Mesothelial cell of epicardium (in vitro differentiated cells): ENCODE results near the gene IFNK. TPM values are rescaled to one million over a fixed set of nuclear protein-coding genes. Genes with fewer than 3 reads are reported as not detected.

Experiments
- DNase-seq, 2 experiments: peaks; one replicate each; pipeline ENCODE4 v3.0.0; 2021; ENCODE audit warnings: low spot score in 2 of 2; ENCODE audit not compliant: unreplicated experiment in 2 of 2
- H3K27ac Mint-ChIP-seq: 2 replicates; pipeline ENCODE4 v1.8.0; 2021; ENCODE audit warnings: mixed read lengths
- H3K27me3 Mint-ChIP-seq: 2 replicates; pipeline ENCODE4 v1.8.0; 2021; ENCODE audit warnings: low read depth, mixed read lengths
- H3K36me3 Mint-ChIP-seq: 2 replicates; pipeline ENCODE4 v1.8.0; 2021; ENCODE audit warnings: mixed read lengths
- H3K4me1 Mint-ChIP-seq: 2 replicates; pipeline ENCODE4 v1.8.0; 2021; ENCODE audit warnings: mixed read lengths
- H3K4me3 Mint-ChIP-seq: 2 replicates; pipeline ENCODE4 v1.8.0; 2021; ENCODE audit warnings: mild to moderate bottlenecking, moderate library complexity, mixed read lengths
- H3K9me3 Mint-ChIP-seq: 2 replicates; pipeline ENCODE4 v1.8.0; 2021; ENCODE audit warnings: mixed read lengths
- total RNA-seq: library from RNA; stranded (reverse); gene quantifications from 3 replicates; pipeline ENCODE4 v1.2.1, GENCODE V29; 2021
- TF ChIP-seq, protein P1 (sequence below): fragments of 200-600 bp; sonication (generic); IDR thresholded peaks from one replicate; pipeline ENCODE4 v1.5.0; 2021; ENCODE audit warnings: antibody characterized with exemption; ENCODE audit not compliant: unreplicated experiment

The IFNK gene
- total RNA-seq, 1 donor from 2014 or later: not detected

- Mint-ChIP-seq H3K4me3 (no peak overlapping the region), H3K4me1 (peaks cover 11% of the 10 kb centered on the region), H3K9me3 (peaks cover 21% of the 10 kb centered on the region), H3K27me3 (no peaks in the 10 kb centered on the region), H3K36me3 (peaks cover 20% of the 10 kb centered on the region), H3K27ac (no peak overlapping the region)
- TF ChIP-seq, protein P1, sequence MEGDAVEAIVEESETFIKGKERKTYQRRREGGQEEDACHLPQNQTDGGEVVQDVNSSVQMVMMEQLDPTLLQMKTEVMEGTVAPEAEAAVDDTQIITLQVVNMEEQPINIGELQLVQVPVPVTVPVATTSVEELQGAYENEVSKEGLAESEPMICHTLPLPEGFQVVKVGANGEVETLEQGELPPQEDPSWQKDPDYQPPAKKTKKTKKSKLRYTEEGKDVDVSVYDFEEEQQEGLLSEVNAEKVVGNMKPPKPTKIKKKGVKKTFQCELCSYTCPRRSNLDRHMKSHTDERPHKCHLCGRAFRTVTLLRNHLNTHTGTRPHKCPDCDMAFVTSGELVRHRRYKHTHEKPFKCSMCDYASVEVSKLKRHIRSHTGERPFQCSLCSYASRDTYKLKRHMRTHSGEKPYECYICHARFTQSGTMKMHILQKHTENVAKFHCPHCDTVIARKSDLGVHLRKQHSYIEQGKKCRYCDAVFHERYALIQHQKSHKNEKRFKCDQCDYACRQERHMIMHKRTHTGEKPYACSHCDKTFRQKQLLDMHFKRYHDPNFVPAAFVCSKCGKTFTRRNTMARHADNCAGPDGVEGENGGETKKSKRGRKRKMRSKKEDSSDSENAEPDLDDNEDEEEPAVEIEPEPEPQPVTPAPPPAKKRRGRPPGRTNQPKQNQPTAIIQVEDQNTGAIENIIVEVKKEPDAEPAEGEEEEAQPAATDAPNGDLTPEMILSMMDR: no peak
- DNase-seq: no peak
These were observed 41.4 kb upstream of the IFNK start for GRCh38 chr9:27482709-27483108.

GRCh38 chr9:27483576-27483975, 40.5 kb upstream of the IFNK start:
- H3K4me3 Mint-ChIP-seq: no peak overlapping the region
- peak overlapping the region; percentile 17 for H3K27ac Mint-ChIP-seq
- peaks cover 12% of the 10 kb centered on the region for H3K36me3 Mint-ChIP-seq
- no peak for DNase-seq
- TF ChIP-seq, protein P1: no peak
- H3K27me3 Mint-ChIP-seq: no peaks in the 10 kb centered on the region
- H3K4me1 Mint-ChIP-seq: peaks cover 17% of the 10 kb centered on the region
- H3K9me3 Mint-ChIP-seq: peaks cover 12% of the 10 kb centered on the region

DNA sequence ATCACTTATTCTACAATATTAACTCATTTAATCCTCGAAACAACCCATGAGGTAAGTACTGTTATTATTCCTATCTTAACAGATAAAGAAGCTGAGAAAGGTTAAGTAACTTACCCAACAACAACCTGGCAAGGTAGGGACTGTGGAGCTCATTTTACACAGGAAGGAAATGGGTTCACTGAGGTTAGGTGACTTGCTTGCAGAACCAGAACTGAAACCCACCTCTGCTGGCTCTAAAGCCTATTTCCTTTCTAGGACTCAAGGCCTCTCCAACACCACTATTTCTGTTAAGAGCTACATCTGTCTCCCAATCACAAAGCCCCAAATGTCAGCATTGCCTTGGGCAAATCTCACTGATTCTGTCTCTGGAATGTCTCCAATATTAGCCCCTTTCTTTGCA, 38.9 kb upstream of the IFNK start:
- no peak for DNase-seq
- peaks cover 12% of the 10 kb centered on the region for H3K36me3 Mint-ChIP-seq
- TF ChIP-seq, protein P1: no peak
- no peaks in the 10 kb centered on the region for H3K27me3 Mint-ChIP-seq
- H3K9me3 Mint-ChIP-seq: peaks cover 4% of the 10 kb centered on the region
- H3K4me1 Mint-ChIP-seq: peaks cover 29% of the 10 kb centered on the region
- H3K27ac Mint-ChIP-seq: no peak overlapping the region
- H3K4me3 Mint-ChIP-seq: no peak overlapping the region

GRCh38 chr9:27487128-27487640, 36.9 kb upstream of the IFNK start:
- peak overlapping the region; percentile 90 for H3K27ac Mint-ChIP-seq
- TF ChIP-seq, protein P1: no peak
- H3K4me3 Mint-ChIP-seq: no peak overlapping the region
- DNase-seq: no peak
- H3K4me1 Mint-ChIP-seq: peaks cover 34% of the 10 kb centered on the region
- H3K27me3 Mint-ChIP-seq: no peaks in the 10 kb centered on the region
- peaks cover 4% of the 10 kb centered on the region for H3K36me3 Mint-ChIP-seq
- H3K9me3 Mint-ChIP-seq: no peaks in the 10 kb centered on the region

DNA sequence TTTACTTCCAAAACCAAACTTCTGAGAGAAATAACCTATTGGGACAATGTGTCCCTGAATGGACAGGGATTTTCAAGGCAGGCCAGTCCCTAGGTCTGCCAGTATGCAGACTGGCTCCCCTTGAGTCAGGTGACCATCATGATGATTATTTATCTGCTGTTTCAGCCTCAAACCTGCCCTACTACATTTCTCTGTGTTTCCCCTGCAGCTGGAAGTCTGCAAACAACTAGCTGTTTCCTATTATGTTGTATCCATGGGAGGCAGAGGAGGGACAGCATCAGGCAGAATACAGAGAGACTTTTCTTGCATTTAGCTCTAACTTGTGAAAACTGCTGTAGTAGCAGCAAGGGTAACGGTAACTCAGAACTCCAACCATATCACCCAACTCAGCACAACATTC, 36.2 kb upstream of the IFNK start:
- Mint-ChIP-seq H3K36me3 (peaks cover 4% of the 10 kb centered on the region), H3K27me3 (no peaks in the 10 kb centered on the region), H3K4me1 (peaks cover 34% of the 10 kb centered on the region), H3K4me3 (no peak overlapping the region), H3K27ac (peak overlapping the region; percentile 90), H3K9me3 (no peaks in the 10 kb centered on the region)
- no peak for DNase-seq
- TF ChIP-seq, protein P1: no peak
